ENCODE measurements around the gene KIAA0040.

KIAA0040 gene

DNA sequence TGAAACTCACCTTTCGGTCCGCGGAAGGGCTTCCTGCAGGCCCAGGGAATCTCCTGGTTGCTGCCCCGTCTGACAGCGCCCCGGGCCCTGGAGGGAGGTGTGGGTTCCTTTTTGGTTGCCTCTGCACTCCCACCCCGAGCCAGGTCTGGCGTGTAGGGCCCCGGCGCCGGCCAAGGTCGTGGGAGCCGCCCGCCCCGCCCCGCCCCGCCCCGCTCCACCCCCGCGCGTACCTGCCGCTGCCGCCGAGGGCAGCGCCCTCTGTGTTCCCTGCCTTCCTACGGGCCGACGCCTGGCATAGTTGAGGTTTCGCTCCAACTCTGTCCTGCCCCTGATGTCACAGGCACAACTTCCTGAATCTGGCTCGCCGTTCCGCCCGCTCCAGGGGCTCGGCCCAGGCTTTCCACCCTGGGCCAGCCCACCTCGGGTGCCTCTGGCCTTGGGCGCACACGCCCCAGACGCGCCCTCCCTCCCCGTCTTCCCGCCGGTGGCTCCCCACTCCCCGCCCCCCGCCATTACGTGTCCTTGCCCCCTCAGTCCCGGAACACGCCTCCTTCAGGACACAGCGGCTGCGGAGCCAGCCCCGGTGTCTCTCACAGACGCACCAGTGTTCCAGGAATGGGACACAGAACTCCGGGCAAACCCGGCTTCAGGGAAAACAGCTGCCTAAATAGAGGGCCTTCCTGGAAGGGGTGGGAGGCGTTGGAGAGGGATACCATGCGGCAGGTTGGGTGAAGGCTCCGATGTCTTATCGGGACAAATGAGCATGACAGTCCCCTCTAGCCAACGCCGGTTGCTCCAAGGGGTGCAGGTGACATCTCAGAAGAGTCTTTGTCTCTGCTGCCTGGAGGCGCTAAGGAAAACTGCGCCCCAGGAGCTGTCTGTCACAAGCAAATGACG is at the start of gene KIAA0040:
Gene KIAA0040, minus strand, starts transcription at position 147 of the 897 bp plus-strand sequence. CDS start 31,763 bp downstream, outside the sequence.
- in situ Hi-C loops (cut with MboI; ENCODE audit: low sequenced_read_pairs), result no loop called here

DNA sequence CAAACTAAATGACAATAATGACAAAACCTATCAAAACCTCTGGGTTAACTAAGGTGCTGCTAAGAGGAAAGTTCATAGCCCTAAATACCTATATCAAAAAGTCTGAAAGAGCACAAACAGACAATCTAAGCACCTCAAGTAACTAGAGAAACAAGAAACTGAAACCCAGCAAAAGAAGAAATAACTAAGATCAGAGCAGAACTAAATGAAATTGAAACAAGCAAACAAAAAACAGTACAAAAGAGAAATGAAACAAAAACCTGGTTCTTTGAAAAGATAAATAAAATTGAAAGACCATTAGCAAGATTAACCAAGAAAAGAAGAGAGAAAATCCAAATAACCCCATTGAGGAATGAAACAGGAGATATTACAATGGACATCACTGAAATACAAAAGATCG is 44.8 kb upstream of the KIAA0040 start:
- in situ Hi-C loops (cut with MboI; ENCODE audit: low sequenced_read_pairs), result no loop called here

- in situ Hi-C loops (cut with MboI; ENCODE audit: low sequenced_read_pairs), result no loop called here
These were observed 42.1 kb upstream of the KIAA0040 start for GRCh38 chr1:175234639-175235038.

- in situ Hi-C loops (cut with MboI; ENCODE audit: low sequenced_read_pairs), result no loop called here
These were observed 39.8 kb upstream of the KIAA0040 start for GRCh38 chr1:175232335-175232734.

DNA sequence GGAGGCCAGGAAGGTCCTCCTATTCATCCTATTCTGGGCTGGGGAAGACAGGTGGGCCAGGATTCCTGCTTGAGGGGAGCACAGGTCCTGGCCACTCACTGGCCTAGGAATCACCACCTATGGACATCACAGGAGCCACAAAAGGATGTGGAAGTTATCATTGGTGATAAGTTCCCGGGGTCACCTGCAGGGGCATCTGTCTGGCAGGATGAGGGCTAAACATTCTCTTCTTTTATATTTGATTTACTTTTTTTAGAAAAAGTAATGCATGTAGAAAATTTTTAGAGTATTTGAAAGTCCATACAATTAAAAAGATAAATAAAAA is 33.2 kb upstream of the KIAA0040 start:
- in situ Hi-C loops (cut with MboI; ENCODE audit: low sequenced_read_pairs), result no loop called here

DNA sequence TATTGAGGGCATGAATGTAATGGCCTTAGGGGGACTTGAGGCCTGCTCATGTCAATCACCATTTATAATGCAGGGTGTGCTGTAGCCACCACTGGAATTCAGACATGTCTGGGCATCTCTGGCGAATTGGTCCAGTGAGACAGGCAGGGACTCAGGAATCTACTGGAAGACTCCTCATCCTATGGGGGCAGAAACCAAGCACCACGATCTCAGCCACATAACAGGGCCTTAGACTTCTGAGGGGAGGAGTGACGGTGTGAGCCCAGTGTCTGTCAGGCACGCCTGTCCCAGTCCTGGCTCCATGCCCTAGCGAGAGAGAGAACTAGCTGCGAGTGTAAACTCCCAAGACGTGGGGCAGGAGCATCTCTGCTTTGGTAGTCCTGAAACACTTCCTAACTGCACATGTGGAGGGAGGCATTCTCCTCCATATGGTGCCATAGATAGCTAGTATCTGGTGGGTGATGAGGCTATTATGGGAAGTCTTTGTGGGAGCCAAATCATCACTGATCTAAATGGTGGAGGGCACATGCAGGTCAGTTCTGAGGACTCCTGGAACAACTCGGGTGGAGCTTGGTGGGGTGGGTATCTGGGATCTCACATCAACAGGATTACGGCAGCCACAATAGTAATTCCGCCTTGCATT is 29.8 kb upstream of the KIAA0040 start:
- in situ Hi-C loops (cut with MboI; ENCODE audit: low sequenced_read_pairs), result no loop called here

GRCh38 chr1:175221557-175222175 is 29.1 kb upstream of the KIAA0040 start:
- in situ Hi-C loops (cut with MboI; ENCODE audit: low sequenced_read_pairs), result no loop called here

DNA sequence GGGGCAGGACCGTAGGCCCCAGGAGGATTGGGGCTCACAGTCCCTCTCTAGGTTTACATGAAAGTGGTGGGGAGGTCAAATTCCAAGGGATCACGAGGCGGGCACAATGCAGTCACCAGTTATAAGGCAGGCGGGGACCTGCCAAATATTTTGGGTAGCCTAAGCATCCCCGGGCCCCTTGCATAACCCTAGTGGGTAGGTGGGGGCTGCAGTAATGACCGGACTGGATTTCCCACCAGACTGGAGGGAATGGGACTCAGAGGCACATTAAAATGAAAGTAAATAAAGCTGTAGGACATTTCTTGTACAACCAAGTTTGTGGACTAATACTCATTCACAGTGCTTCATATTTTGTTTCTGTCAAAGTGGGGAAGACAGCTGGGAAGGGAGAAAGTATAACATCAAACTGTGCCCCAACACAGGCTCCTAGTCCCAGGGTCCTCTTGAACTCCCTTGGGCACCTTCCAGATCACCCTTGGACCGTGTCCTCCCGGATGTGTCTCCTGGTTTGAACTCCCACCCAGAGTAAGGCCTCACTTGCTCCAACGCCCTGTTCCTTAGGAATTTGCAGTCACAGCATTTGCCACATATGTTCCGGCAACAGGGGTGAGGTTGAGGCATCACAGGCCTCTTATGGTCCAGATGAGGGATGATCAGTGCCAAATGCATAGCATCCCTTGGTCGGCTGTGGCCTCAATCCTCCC is 28.4 kb upstream of the KIAA0040 start:
- in situ Hi-C loops (cut with MboI; ENCODE audit: low sequenced_read_pairs), result no loop called here

DNA sequence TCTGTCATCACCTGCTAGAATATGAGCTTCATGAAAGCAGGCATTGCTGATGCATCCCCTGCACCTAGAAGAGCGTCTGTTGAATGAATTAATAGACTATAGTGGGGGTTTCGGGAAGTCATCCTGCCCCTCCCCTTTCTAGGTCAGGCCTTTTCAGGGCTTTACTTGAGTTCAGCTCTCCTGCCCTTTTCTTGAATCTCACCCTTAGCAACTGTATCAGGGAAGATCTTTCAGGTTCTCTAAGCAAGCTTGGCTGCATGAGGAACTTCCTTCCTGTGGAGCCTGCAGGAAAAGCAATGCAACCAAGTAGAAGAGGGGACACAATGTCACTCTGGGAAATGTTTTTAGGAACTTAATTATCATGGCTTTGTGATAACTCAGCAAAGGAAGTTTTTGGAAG is 27.2 kb upstream of the KIAA0040 start:
- in situ Hi-C loops (cut with MboI; ENCODE audit: low sequenced_read_pairs), result no loop called here

DNA sequence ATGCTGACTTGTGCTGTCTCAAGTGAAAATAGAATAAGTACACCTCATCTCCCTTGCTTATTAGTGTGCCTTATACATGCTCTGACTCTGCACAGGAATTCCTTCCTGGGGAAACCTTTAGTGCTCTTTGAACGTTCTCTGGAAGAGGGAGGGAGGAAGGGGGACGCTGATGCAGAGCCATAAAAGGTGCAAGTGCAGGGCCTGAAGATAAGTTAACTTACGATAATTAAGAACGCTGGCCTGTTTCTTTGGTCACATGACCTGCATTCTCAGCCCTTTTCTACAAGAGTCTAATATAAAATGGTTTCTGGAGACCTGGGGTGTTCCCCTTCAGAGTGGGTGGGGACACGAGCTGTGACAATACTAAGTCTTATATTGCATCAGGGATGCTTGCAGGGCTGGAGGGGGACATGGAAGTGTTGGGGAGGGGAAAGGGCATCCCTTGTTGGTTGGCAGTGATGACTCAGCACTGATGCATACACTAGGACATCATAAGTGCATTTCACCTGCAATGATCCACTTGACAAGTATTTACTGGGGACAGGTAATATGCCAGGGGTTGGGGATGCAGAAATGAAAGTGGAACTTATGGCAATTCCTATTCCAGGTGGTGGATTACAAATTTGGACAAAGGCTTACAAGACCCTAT is 26.3 kb upstream of the KIAA0040 start:
- in situ Hi-C loops (cut with MboI; ENCODE audit: low sequenced_read_pairs), result no loop called here

DNA sequence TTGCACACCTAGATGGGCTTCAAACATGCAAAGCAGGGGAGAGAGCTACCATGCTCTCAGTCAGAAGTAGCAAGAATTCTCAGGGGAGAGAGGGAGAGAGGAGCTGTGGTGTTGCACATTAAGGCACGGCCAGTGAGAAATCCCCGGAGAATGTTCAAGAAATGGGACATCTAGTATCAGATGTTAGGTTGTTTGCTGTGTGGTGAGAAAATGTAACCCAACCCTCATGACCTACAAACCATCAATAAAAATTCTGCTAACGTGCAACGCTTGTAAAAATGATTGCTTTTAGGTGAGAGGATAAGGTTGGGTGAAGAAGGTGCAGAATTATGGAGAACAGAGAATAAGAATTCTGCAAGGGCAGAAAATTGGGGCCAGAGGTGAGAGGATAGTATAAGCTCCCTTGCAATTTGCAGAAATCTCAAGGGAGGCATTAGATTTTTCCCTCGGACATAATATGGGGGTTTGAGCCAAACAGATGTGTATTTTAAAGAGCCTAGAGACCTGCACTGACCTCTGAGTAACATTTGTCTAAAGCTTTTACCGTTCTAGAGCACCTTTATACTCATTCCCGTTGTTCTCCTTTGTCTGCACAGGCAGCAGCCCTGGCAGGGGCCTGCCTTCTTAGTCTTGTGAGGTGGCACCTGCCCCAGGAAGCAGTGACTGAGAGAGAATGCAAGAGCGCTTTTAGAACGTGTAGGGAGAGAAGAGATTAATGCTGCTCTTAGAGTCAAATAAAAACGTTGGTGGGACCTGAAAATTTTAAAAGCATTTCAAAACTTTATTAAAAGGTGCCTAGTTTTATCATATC is 25.4 kb upstream of the KIAA0040 start:
- in situ Hi-C loops (cut with MboI; ENCODE audit: low sequenced_read_pairs), result no loop called here

- in situ Hi-C loops (cut with MboI; ENCODE audit: low sequenced_read_pairs), result no loop called here
These were observed 23.9 kb upstream of the KIAA0040 start for GRCh38 chr1:175216444-175216843.

- in situ Hi-C loops (cut with MboI; ENCODE audit: low sequenced_read_pairs), result no loop called here
These were observed 19.1 kb upstream of the KIAA0040 start for GRCh38 chr1:175211656-175212055.

GRCh38 chr1:175210744-175211143 is 18.2 kb upstream of the KIAA0040 start:
- in situ Hi-C loops (cut with MboI; ENCODE audit: low sequenced_read_pairs), result no loop called here

DNA sequence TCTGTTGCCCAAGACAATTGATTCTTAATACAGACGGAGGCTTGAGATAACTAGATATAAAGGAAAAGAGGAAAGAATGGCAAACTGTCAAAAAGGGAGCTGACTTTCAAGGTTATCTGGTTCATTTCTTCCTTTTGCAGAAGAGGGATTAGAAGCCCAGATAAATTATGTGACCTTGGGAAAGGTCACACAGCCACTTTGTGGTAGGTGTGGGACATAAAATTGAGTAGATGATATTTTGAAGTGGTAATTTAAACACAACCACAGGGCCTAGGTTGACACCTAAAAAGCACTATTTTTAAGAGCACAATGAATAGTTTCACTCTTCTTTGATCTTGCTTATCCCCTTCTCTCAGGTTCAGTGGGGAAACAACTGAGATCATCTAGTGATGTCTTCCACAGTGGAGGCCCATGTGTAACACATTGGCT is 16.9 kb upstream of the KIAA0040 start:
- in situ Hi-C loops (cut with MboI; ENCODE audit: low sequenced_read_pairs), result no loop called here

- in situ Hi-C loops (cut with MboI; ENCODE audit: low sequenced_read_pairs), result no loop called here
These were observed 16.4 kb upstream of the KIAA0040 start for GRCh38 chr1:175208773-175209492.

- in situ Hi-C loops (cut with MboI; ENCODE audit: low sequenced_read_pairs), result no loop called here
These were observed 15.4 kb upstream of the KIAA0040 start for GRCh38 chr1:175207971-175208370.

GRCh38 chr1:175206687-175207086 is 14.1 kb upstream of the KIAA0040 start:
- in situ Hi-C loops (cut with MboI; ENCODE audit: low sequenced_read_pairs), result no loop called here

GRCh38 chr1:175204330-175204729 is 11.8 kb upstream of the KIAA0040 start:
- in situ Hi-C loops (cut with MboI; ENCODE audit: low sequenced_read_pairs), result no loop called here
